H1 (cell line): ENCODE results near the gene CMTR2. TPM values are rescaled to one million over a fixed set of nuclear protein-coding genes. Genes with fewer than 3 reads are reported as not detected.

ENCODE experiments used
- CTCF ChIA-PET: fragments of 300-600 bp; sonication (Branson Sonifier 250); formaldehyde crosslinking; loops from one replicate; lab custom pipeline; 2021; ENCODE audit not compliant: partially characterized antibody; lab: Charles Lee
- POLR2A ChIA-PET: fragments of 300-600 bp; sonication (Branson Sonifier 250); formaldehyde crosslinking; loops from one replicate; lab custom pipeline; 2021; ENCODE audit warnings: inconsistent platforms; ENCODE audit not compliant: partially characterized antibody; lab: Charles Lee
- DNase-seq, 2 experiments: peaks; one replicate each; pipeline versions ENCODE4 v3.0.0 to v3.0.0-alpha.2; 2010 to 2022; ENCODE audit warnings: low spot score in 2 of 2, low read depth in 1 of 2, mixed read lengths in 1 of 2
- FAIRE-seq: peaks from 2 replicates; lab custom pipeline; 2011; peaks lifted over from hg19 to GRCh38; lab: Jason Lieb, UNC
- H2AFZ ChIP-seq: 2 replicates; pipeline ENCODE4 v1.8.1; 2012; ENCODE audit warnings: low read length, inconsistent platforms
- H2AK5ac ChIP-seq: 2 replicates; pipeline ENCODE4 v1.6.1; 2013; ENCODE audit warnings: low read depth, low read length
- H2BK120ac ChIP-seq: replicated peaks from 2 replicates; pipeline ENCODE3; 2013; ENCODE audit warnings: low read depth, low read length, inconsistent platforms
- H2BK12ac ChIP-seq: 2 replicates; pipeline ENCODE4 v1.6.1; 2013; ENCODE audit warnings: low read depth, low read length
- H2BK15ac ChIP-seq: 2 replicates; pipeline ENCODE4 v1.6.1; 2013; ENCODE audit warnings: low read length
- H2BK20ac ChIP-seq: 2 replicates; pipeline ENCODE4 v1.6.1; 2013; ENCODE audit warnings: low read length
- H2BK5ac ChIP-seq: 2 replicates; pipeline ENCODE4 v1.6.1; 2013; ENCODE audit warnings: low read depth, low read length
- H3K14ac ChIP-seq: 2 replicates; pipeline ENCODE4 v1.6.1; 2013; ENCODE audit warnings: inconsistent platforms; ENCODE audit not compliant: insufficient read length
- H3K18ac ChIP-seq: 2 replicates; pipeline ENCODE4 v1.6.1; 2013; ENCODE audit warnings: low read length; ENCODE audit errors: extremely low read depth
- H3K23ac ChIP-seq: 2 replicates; pipeline ENCODE4 v1.6.1; 2013; ENCODE audit warnings: inconsistent platforms; ENCODE audit not compliant: insufficient read length
- H3K23me2 ChIP-seq: 2 replicates; pipeline ENCODE4 v1.6.1; 2013; ENCODE audit warnings: low read depth, low read length
- H3K27ac ChIP-seq: 2 replicates; pipeline ENCODE4 v1.6.1; 2011; ENCODE audit warnings: low read depth, low read length, inconsistent platforms
- H3K27me3 ChIP-seq, 4 experiments: replicated peaks in 1 of 4; 1 replicate in 1 of 4; 2 replicates in 3 of 4; pipeline versions ENCODE4 v1.6.1 to v1.8.1; 2011 to 2013; ENCODE audit warnings: low read length in 3 of 4, mild to moderate bottlenecking in 3 of 4, inconsistent platforms in 2 of 4, mixed read lengths in 2 of 4, moderate library complexity in 1 of 4; ENCODE audit not compliant: control insufficient read depth in 3 of 4, insufficient read depth in 3 of 4; ENCODE audit errors: extremely low read depth in 1 of 4
- H3K36me3 ChIP-seq, 4 experiments: 2 replicates each; pipeline versions ENCODE4 v1.6.1 to v1.8.1; 2011 to 2013; ENCODE audit warnings: mild to moderate bottlenecking in 4 of 4, low read length in 3 of 4, moderate library complexity in 2 of 4, control low read depth in 1 of 4, inconsistent platforms in 1 of 4; ENCODE audit not compliant: insufficient read depth in 4 of 4, control insufficient read depth in 2 of 4
- H3K4ac ChIP-seq: replicated peaks from 2 replicates; pipeline ENCODE3; 2013; ENCODE audit warnings: low read length, low read depth, mixed read lengths, inconsistent platforms; ENCODE audit not compliant: insufficient read length
- H3K4me1 ChIP-seq, 4 experiments: replicated peaks in 1 of 4; 1 replicate in 1 of 4; 2 replicates in 3 of 4; pipeline versions ENCODE4 v1.6.1 to v1.8.1; 2011 to 2013; ENCODE audit warnings: low read length in 3 of 4, inconsistent platforms in 2 of 4, mixed read lengths in 1 of 4; ENCODE audit not compliant: insufficient read depth in 4 of 4, control insufficient read depth in 3 of 4
- H3K4me2 ChIP-seq, 2 experiments: 2 replicates each; pipeline versions ENCODE4 v1.6.1 to v1.8.1; 2011 to 2013; ENCODE audit warnings: low read depth in 2 of 2, low read length in 2 of 2, control low read depth in 1 of 2, inconsistent platforms in 1 of 2, mild to moderate bottlenecking in 1 of 2; ENCODE audit not compliant: insufficient read depth in 1 of 2
- H3K4me3 ChIP-seq, 4 experiments: fragments of 200-600, 300-600 bp in 1 of 4; sonication (generic), shearing (Covaris generic), sonication (Bioruptor Twin) in 1 of 4; 2 replicates each; pipeline versions ENCODE4 v1.5.1 to v1.8.1; 2011 to 2016; ENCODE audit warnings: low read length in 4 of 4, low read depth in 3 of 4, control low read depth in 2 of 4, inconsistent platforms in 2 of 4, mild to moderate bottlenecking in 2 of 4, mixed read lengths in 1 of 4, moderate library complexity in 1 of 4; ENCODE audit not compliant: insufficient read depth in 2 of 4; ENCODE audit errors: extremely low read depth in 1 of 4
- H3K56ac ChIP-seq: replicated peaks from 2 replicates; pipeline ENCODE3; 2013; ENCODE audit warnings: low read depth, mild to moderate bottlenecking, mixed read lengths, low read length, inconsistent platforms; ENCODE audit not compliant: insufficient read length
- H3K79me1 ChIP-seq: 2 replicates; pipeline ENCODE4 v1.6.1; 2013; ENCODE audit warnings: low read depth, low read length, control low read depth
- H3K79me2 ChIP-seq, 2 experiments: 2 replicates each; pipeline versions ENCODE4 v1.6.1 to v1.8.1; 2012 to 2013; ENCODE audit warnings: low read length in 2 of 2, mild to moderate bottlenecking in 2 of 2, inconsistent platforms in 1 of 2; ENCODE audit not compliant: insufficient read depth in 2 of 2, control insufficient read depth in 1 of 2
- H3K9ac ChIP-seq, 4 experiments: replicated peaks in 1 of 4; 1 replicate in 1 of 4; 2 replicates in 3 of 4; pipeline versions ENCODE4 v1.6.1 to v1.8.1; 2011 to 2013; ENCODE audit warnings: low read depth in 3 of 4, low read length in 3 of 4, control low read depth in 2 of 4, mild to moderate bottlenecking in 2 of 4, moderate library complexity in 2 of 4, inconsistent platforms in 1 of 4; ENCODE audit errors: extremely low read depth in 1 of 4
- H3K9me3 ChIP-seq, 2 experiments: 2 replicates each; pipeline versions ENCODE4 v1.6.1 to v1.8.1; 2012 to 2013; ENCODE audit warnings: mild to moderate bottlenecking in 2 of 2, moderate library complexity in 2 of 2, control low read depth in 1 of 2, inconsistent platforms in 1 of 2, low read depth in 1 of 2, low read length in 1 of 2, mixed read lengths in 1 of 2; ENCODE audit not compliant: insufficient read depth in 2 of 2
- H4K20me1 ChIP-seq, 2 experiments: replicated peaks in 1 of 2; 2 replicates each; pipeline versions ENCODE3 to v1.8.1; 2011 to 2013; ENCODE audit warnings: inconsistent platforms in 2 of 2, low read length in 2 of 2, mild to moderate bottlenecking in 1 of 2; ENCODE audit not compliant: insufficient read depth in 2 of 2, control insufficient read depth in 1 of 2
- H4K5ac ChIP-seq: 2 replicates; pipeline ENCODE4 v1.6.1; 2013; ENCODE audit warnings: low read length, low read depth, mixed read lengths, inconsistent platforms; ENCODE audit not compliant: insufficient read length
- H4K8ac ChIP-seq: 2 replicates; pipeline ENCODE4 v1.8.0; 2013; ENCODE audit warnings: mild to moderate bottlenecking, moderate library complexity, low read length, inconsistent platforms; ENCODE audit not compliant: insufficient read depth; ENCODE audit errors: extremely low read depth
- H4K91ac ChIP-seq: replicated peaks from 2 replicates; pipeline ENCODE3; 2013; ENCODE audit warnings: low read length, mixed read lengths, inconsistent platforms; ENCODE audit not compliant: insufficient read length
- BACH1 ChIP-seq: IDR thresholded peaks from 2 replicates; pipeline ENCODE4 v1.6.1; 2012; ENCODE audit warnings: low read length, improper control_type of control experiment
- BRCA1 ChIP-seq: IDR thresholded peaks from 2 replicates; pipeline ENCODE4 v1.6.1; 2012; ENCODE audit warnings: low read depth, low read length, improper control_type of control experiment
- JUN ChIP-seq: IDR thresholded peaks from 2 replicates; pipeline ENCODE4 v1.6.1; 2011; ENCODE audit warnings: low read depth, mild to moderate bottlenecking, improper control_type of control experiment, low read length
- KDM1A ChIP-seq: fragments of 200-600, 300-600 bp; sonication (generic); IDR thresholded peaks from 2 replicates; pipeline ENCODE4 v1.7.1; 2016; ENCODE audit warnings: mild to moderate bottlenecking, low read length, borderline replicate concordance
- KDM4A ChIP-seq: IDR thresholded peaks from one replicate; pipeline ENCODE4 v1.7.1; 2012; ENCODE audit warnings: low read depth, mild to moderate bottlenecking, moderate library complexity, low read length, inconsistent platforms; ENCODE audit not compliant: severe bottlenecking
- NANOG ChIP-seq: IDR thresholded peaks from 2 replicates; pipeline ENCODE4 v1.6.1; 2011; ENCODE audit warnings: low read length, low read depth, mild to moderate bottlenecking, inconsistent platforms; ENCODE audit not compliant: insufficient read depth, poor library complexity, severe bottlenecking
- TBP ChIP-seq: IDR thresholded peaks from 2 replicates; pipeline ENCODE4 v1.6.1; 2011; ENCODE audit warnings: low read depth, low read length, improper control_type of control experiment
- TEAD4 ChIP-seq: IDR thresholded peaks from 2 replicates; pipeline ENCODE4 v1.6.1; 2012; ENCODE audit warnings: low read depth, low read length, inconsistent platforms, mixed read lengths
- WGBS, 2 experiments: shearing (Covaris generic) in 1 of 2; methylation state at CpG; one replicate each; pipeline versions ENCODE4 v1.1.6 to v1.1.7; 2013 to 2015; ENCODE audit warnings: low lambda C conversion rate in 2 of 2, mixed read lengths in 2 of 2, inconsistent platforms in 1 of 2, low coverage in 1 of 2, missing lambda C conversion rate in 1 of 2; ENCODE audit not compliant: insufficient replicate concordance in 2 of 2, insufficient coverage in 1 of 2, insufficient read length in 1 of 2; ENCODE audit errors: extremely low coverage in 1 of 2, missing lambda C conversion rate in 1 of 2; 5-methylcytosine and 5-hydroxymethylcytosine counted together
- polyA plus RNA-seq, 7 experiments: library from polyadenylated mRNA; depleted of rRNA in 3 of 7; stranded (reverse) in 5 of 7; unstranded in 2 of 7; fragments of >200 nt in 5 of 7; fragments of 200-250 nt in 2 of 7; gene quantifications; 1 replicate in 5 of 7; 2 replicates in 1 of 7; 4 replicates in 1 of 7; pipeline versions ENCODE4 v1.2.1 to v1.2.3, GENCODE V29; 2011 to 2013; ENCODE audit warnings: missing spikeins in 2 of 7, mixed read lengths in 2 of 7
- total RNA-seq: library from RNA; stranded (reverse); fragmentation: NEBNext Ultra II Directional; extraction: Animal tissue kit (Norgen Biotek cat#: 25700); gene quantifications from 2 replicates; pipeline ENCODE4 v1.2.1, GENCODE V29; 2021

CMTR2 gene
- total and polyA plus RNA-seq, 2 of the 8 experiments (the other 6 are each of a cell fraction or from before 2014, with no cell fraction given), result 8.5 to 12.8 TPM

DNA sequence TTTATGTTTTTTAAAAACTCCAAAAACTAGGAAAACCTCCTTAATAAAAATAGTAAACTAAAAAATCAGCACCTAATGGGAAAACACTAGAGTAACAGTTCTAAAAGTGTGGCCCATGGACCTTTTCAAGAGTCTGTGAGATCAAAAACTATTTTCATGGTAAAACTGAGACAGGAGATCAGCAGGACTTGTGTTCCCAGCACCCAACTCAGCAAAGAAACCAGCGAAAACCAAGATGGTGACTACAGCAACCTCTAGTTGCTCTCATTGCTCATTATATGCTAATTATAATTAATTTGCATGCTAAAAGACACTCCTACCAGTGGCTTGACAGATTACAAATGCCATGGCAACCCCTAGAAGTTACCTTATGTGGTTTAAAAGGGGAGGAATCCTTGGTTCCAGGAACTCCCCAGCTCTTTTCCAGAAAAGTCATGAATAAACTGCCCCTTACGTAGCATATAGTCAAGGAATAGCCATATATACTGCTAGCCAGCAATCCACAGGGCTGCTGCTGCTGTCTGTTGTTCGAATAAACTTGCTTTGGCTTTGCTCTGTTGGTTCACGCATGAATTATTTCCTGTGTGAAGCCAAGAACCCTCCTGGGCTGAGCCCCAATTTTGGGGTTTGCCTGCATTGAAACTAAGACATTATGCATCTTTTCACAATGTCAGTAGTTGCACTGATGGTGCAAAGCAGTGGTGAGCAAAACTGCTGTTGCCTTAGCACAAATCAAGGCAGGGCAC lies 12.4 kb downstream of the CMTR2 start:
- WGBS, 2 experiments, result 98% methylated on average over 4 of the region's 4 CpGs; no CpG with 5 or more reads in 1 of the 2 experiments
- Histone ChIP-seq H3K23me2 (no peaks in the 10 kb centered on the region), H3K18ac (no peak overlapping the region), H2BK12ac (no peak overlapping the region), H3K9me3 (peaks cover 7 to 9% of the 10 kb centered on the region in 2 experiments; a peak in 3 of 4 replicates), H4K20me1 (no peaks in the 10 kb centered on the region), H2BK20ac (no peak overlapping the region), H3K4me2 (no peak overlapping the region), H3K23ac (no peak overlapping the region), H2BK120ac (no peak overlapping the region), H2BK5ac (no peak overlapping the region), H3K4me3 (no peak overlapping the region), H3K4me1 (no peaks in the 10 kb centered on the region), H2BK15ac (no peak overlapping the region), H4K8ac (no peak overlapping the region), H3K27ac (no peak overlapping the region), H3K36me3 (0 out of 8 replicates have a peak, but pooled peaks cover 0 to 2% (median 0%) of the 10 kb centered on the region in 4 experiments), H2AFZ (no peak overlapping the region), H3K27me3 (no peaks in the 10 kb centered on the region), H3K4ac (no peak overlapping the region), H4K5ac (no peak overlapping the region), H4K91ac (no peak overlapping the region), H3K9ac (no peak overlapping the region), H3K14ac (no peak overlapping the region), H2AK5ac (no peak overlapping the region), H3K56ac (no peak overlapping the region), H3K79me1 (no peaks in the 10 kb centered on the region), H3K79me2 (no peaks in the 10 kb centered on the region)
- ChIA-PET CTCF (no interaction called here), POLR2A (no interaction called here)
- TF ChIP-seq TBP, result no peak
- no peak for TF ChIP-seq BACH1
- no peak for TF ChIP-seq JUN
- no peak for TF ChIP-seq TEAD4
- no peak for TF ChIP-seq NANOG
- no peak for TF ChIP-seq BRCA1
- TF ChIP-seq KDM1A, result no peak
- TF ChIP-seq KDM4A, result no peak
- FAIRE-seq, result no peak
- DNase-seq, result no peak
